Measurements from ENCODE around the gene ADIPOR2.

ADIPOR2 gene

GRCh38 chr12:1737652-1738286 lies 46.9 kb downstream of the ADIPOR2 start:
- no peak for DNase-seq

GRCh38 chr12:1738446-1738845 lies 47.6 kb downstream of the ADIPOR2 start:
- no peak for DNase-seq

GRCh38 chr12:1739368-1739767 lies 48.5 kb downstream of the ADIPOR2 start:
- no peak for DNase-seq

GRCh38 chr12:1740161-1740948 lies 49.5 kb downstream of the ADIPOR2 start:
- no peak for DNase-seq

GRCh38 chr12:1741154-1741949 lies 50.5 kb downstream of the ADIPOR2 start:
- DNase-seq: no peak

GRCh38 chr12:1744932-1745331 lies 54.1 kb downstream of the ADIPOR2 start:
- DNase-seq: no peak

- DNase-seq: no peak
Observed at GRCh38 chr12:1747609-1748008, 56.7 kb downstream of the ADIPOR2 start.

GRCh38 chr12:1749019-1749418 lies 58.1 kb downstream of the ADIPOR2 start:
- no peak for DNase-seq

- no peak for DNase-seq
Observed at GRCh38 chr12:1750300-1750699, 59.4 kb downstream of the ADIPOR2 start.

- DNase-seq: no peak
Observed at GRCh38 chr12:1758376-1758775, 67.5 kb downstream of the ADIPOR2 start.

- DNase-seq: no peak
Observed at GRCh38 chr12:1758887-1759286, 68.0 kb downstream of the ADIPOR2 start.

GRCh38 chr12:1760566-1761382 lies 69.9 kb downstream of the ADIPOR2 start:
- DNase-seq: no peak

GRCh38 chr12:1761857-1762256 lies 71.0 kb downstream of the ADIPOR2 start:
- DNase-seq: no peak

GRCh38 chr12:1763153-1763552 lies 72.3 kb downstream of the ADIPOR2 start:
- no peak for DNase-seq

GRCh38 chr12:1766110-1766509 lies 75.2 kb downstream of the ADIPOR2 start:
- DNase-seq: no peak

- no peak for DNase-seq
Observed at GRCh38 chr12:1767407-1768090, 76.7 kb downstream of the ADIPOR2 start.

GRCh38 chr12:1768615-1769014 lies 77.7 kb downstream of the ADIPOR2 start:
- DNase-seq: no peak

GRCh38 chr12:1769809-1770494 lies 79.1 kb downstream of the ADIPOR2 start:
- DNase-seq: no peak

- DNase-seq: peak; percentile 26
Observed at GRCh38 chr12:1773937-1774655, 83.2 kb downstream of the ADIPOR2 start.

GRCh38 chr12:1776170-1776921 lies 85.5 kb downstream of the ADIPOR2 start:
- no peak for DNase-seq

All from NCI-H2029 (cell line).